Lower leg skin (tissue), 3 donors: ENCODE measurements around the gene CDKAL1.

Source experiments
- CTCF ChIP-seq, 3 donors: fragments of 450-650 bp; IDR thresholded peaks; one replicate each; pipeline ENCODE4 v1.5.1; 2016; ENCODE audit warnings: antibody characterized with exemption in 3 of 3, mild to moderate bottlenecking in 3 of 3, moderate library complexity in 2 of 3
- POLR2A ChIP-seq, 2 donors: fragments of 450-650 bp; IDR thresholded peaks; one replicate each; pipeline ENCODE4 v1.6.1; 2016 to 2017; ENCODE audit warnings: antibody characterized with exemption in 2 of 2, mild to moderate bottlenecking in 1 of 2, moderate library complexity in 1 of 2

- no peak for TF ChIP-seq CTCF (IDR thresholded peaks at IDR 0.05)
- no peak for TF ChIP-seq POLR2A (IDR thresholded peaks at IDR 0.05)
These were observed 641.9 kb downstream of the CDKAL1 start for GRCh38 chr6:21176197-21176596.
